Liver (tissue), 9 donors: Measurements from ENCODE around the gene MBD6. TPM values are rescaled to one million over a fixed set of nuclear protein-coding genes. Genes with fewer than 3 reads are reported as not detected.
A peak's percentile ranks its signal among the peaks of the same experiment; 100 is the strongest.

ENCODE experiments used
- DNase-seq: peaks from one replicate; pipeline ENCODE4 v3.0.0-alpha.2; 2017; ENCODE audit warnings: low spot score
- H3K27ac ChIP-seq, 2 donors: one replicate each; pipeline ENCODE4 v1.7.0; 2013; ENCODE audit warnings: inconsistent platforms in 2 of 2, low read length in 2 of 2, control low read depth in 1 of 2, low read depth in 1 of 2, mild to moderate bottlenecking in 1 of 2
- H3K27me3 ChIP-seq, 4 donors: one replicate each; pipeline versions ENCODE4 v1.6.1 to v1.7.0; 2013; ENCODE audit warnings: low read length in 3 of 4, inconsistent platforms in 1 of 4, mild to moderate bottlenecking in 1 of 4, moderate library complexity in 1 of 4; ENCODE audit not compliant: control insufficient read depth in 4 of 4, insufficient read depth in 4 of 4
- H3K36me3 ChIP-seq, 4 donors: one replicate each; pipeline versions ENCODE4 v1.6.1 to v1.7.0; 2013; ENCODE audit warnings: low read length in 3 of 4, mild to moderate bottlenecking in 3 of 4, low read depth in 1 of 4, moderate library complexity in 1 of 4; ENCODE audit not compliant: control insufficient read depth in 4 of 4, insufficient read depth in 3 of 4
- H3K4me1 ChIP-seq, 4 donors: one replicate each; pipeline versions ENCODE4 v1.6.1 to v1.7.0; 2013; ENCODE audit warnings: low read length in 3 of 4, mild to moderate bottlenecking in 3 of 4, moderate library complexity in 1 of 4; ENCODE audit not compliant: control insufficient read depth in 4 of 4, insufficient read depth in 4 of 4
- H3K4me3 ChIP-seq, 3 donors: one replicate each; pipeline versions ENCODE4 v1.6.1 to v1.7.0; 2013; ENCODE audit warnings: low read length in 3 of 3, control low read depth in 1 of 3, low read depth in 1 of 3, mild to moderate bottlenecking in 1 of 3
- H3K9ac ChIP-seq, 2 donors: one replicate each; pipeline ENCODE4 v1.7.0; 2013; ENCODE audit warnings: low read length in 2 of 2, mild to moderate bottlenecking in 2 of 2, moderate library complexity in 2 of 2, control low read depth in 1 of 2, low read depth in 1 of 2
- H3K9me3 ChIP-seq, 4 donors: one replicate each; pipeline versions ENCODE4 v1.6.1 to v1.7.0; 2013; ENCODE audit warnings: low read length in 3 of 4; ENCODE audit not compliant: control insufficient read depth in 4 of 4
- ATF3 ChIP-seq: IDR thresholded peaks from 2 replicates; pipeline ENCODE4 v1.6.1; 2016; ENCODE audit warnings: antibody characterized with exemption
- EGR1 ChIP-seq, 2 donors: IDR thresholded peaks; 2 replicates each; pipeline ENCODE4 v1.6.1; 2016 to 2018; ENCODE audit warnings: antibody characterized with exemption in 2 of 2, low read depth in 2 of 2
- FOXA1 ChIP-seq: IDR thresholded peaks from 2 replicates; pipeline ENCODE4 v1.6.1; 2016; ENCODE audit warnings: antibody characterized with exemption
- FOXA2 ChIP-seq: IDR thresholded peaks from 2 replicates; pipeline ENCODE4 v1.6.1; 2016; ENCODE audit warnings: antibody characterized with exemption
- GABPA ChIP-seq, 2 donors: IDR thresholded peaks in 1 of 2; conservative IDR thresholded peaks in 1 of 2; 2 replicates each; pipeline ENCODE4 v1.6.1; 2016; ENCODE audit warnings: antibody characterized with exemption in 2 of 2, mild to moderate bottlenecking in 1 of 2, moderate library complexity in 1 of 2
- HNF4A ChIP-seq, 2 donors: conservative IDR thresholded peaks; 2 replicates each; pipeline ENCODE4 v1.6.1; 2016; ENCODE audit warnings: antibody characterized with exemption in 2 of 2, mild to moderate bottlenecking in 2 of 2
- JUND ChIP-seq, 2 donors: IDR thresholded peaks; 2 replicates each; pipeline ENCODE4 v1.6.1; 2016; ENCODE audit warnings: antibody characterized with exemption in 2 of 2
- NR2F2 ChIP-seq: IDR thresholded peaks from 2 replicates; pipeline ENCODE4 v1.6.1; 2016; ENCODE audit warnings: antibody characterized with exemption
- RAD21 ChIP-seq, 2 donors: IDR thresholded peaks; 2 replicates each; pipeline ENCODE4 v1.6.1; 2016; ENCODE audit warnings: antibody characterized with exemption in 2 of 2, mild to moderate bottlenecking in 2 of 2
- RXRA ChIP-seq, 2 donors: IDR thresholded peaks; 2 replicates each; pipeline ENCODE4 v1.6.1; 2017 to 2018; ENCODE audit warnings: antibody characterized with exemption in 2 of 2, mild to moderate bottlenecking in 1 of 2
- SP1 ChIP-seq: IDR thresholded peaks from 2 replicates; pipeline ENCODE4 v1.6.1; 2018; ENCODE audit warnings: antibody characterized with exemption, mild to moderate bottlenecking
- TAF1 ChIP-seq: conservative IDR thresholded peaks from 2 replicates; pipeline ENCODE4 v1.6.1; 2016; ENCODE audit warnings: antibody characterized with exemption, mild to moderate bottlenecking
- WGBS: extraction: QIAGEN DNeasy Blood & Tissue Kit; methylation state at CpG from one replicate; pipeline ENCODE4 v1.1.7; 2013; 5-methylcytosine and 5-hydroxymethylcytosine counted together
- polyA plus RNA-seq, 2 donors: library from polyadenylated mRNA; stranded (reverse) in 1 of 2; unstranded in 1 of 2; fragments of 200-250 nt in 1 of 2; fragments of >200 nt in 1 of 2; fragmentation: Nextera tagmentation in 1 of 2; extraction: Ambion mirVana in 1 of 2; gene quantifications; one replicate each; pipeline versions ENCODE4 v1.2.1 to v1.2.3, GENCODE V29; 2013 to 2015
- total RNA-seq, 2 donors: library from RNA; depleted of rRNA; stranded (reverse); fragments of >200 nt; gene quantifications; one replicate each; pipeline ENCODE4 v1.2.3, GENCODE V29; 2014
- TF ChIP-seq, protein P1 (sequence below): IDR thresholded peaks from 2 replicates; pipeline ENCODE4 v1.6.1; 2016; ENCODE audit warnings: antibody characterized with exemption
- donor health status: healthy.
- donor health status: healthy.
- donor health status: healthy.
- donor health status: healthy.
- donor health status: healthy.

The MBD6 gene
- total and polyA plus RNA-seq, 4 donors = 9.9 to 20.2 (median 14.9) TPM

GRCh38 chr12:57476162-57476992 is 46.2 kb upstream of the MBD6 start:
- H3K27ac ChIP-seq = peak overlapping the region; percentile 64 to 79
- H3K4me3 ChIP-seq = peak overlapping the region in 2 of 3 donors; percentile 37 to 43
- DNase-seq = no peak
- WGBS = 25% methylated on average over 29 of the region's 29 CpGs
- peaks cover 4 to 17% (median 12%) of the 10 kb centered on the region in 4 donors for H3K4me1 ChIP-seq
- H3K9me3 ChIP-seq = no peaks in the 10 kb centered on the region
- H3K9ac ChIP-seq = no peak overlapping the region
- H3K27me3 ChIP-seq = peaks cover 0 to 6% (median 3%) of the 10 kb centered on the region in 4 donors
- TF ChIP-seq EGR1 (IDR thresholded peaks at IDR 0.05; ENCODE audit: low read depth in 2 of 2) = no peak
- H3K36me3 ChIP-seq = peaks cover 0 to 2% (median 0%) of the 10 kb centered on the region in 4 donors

DNA sequence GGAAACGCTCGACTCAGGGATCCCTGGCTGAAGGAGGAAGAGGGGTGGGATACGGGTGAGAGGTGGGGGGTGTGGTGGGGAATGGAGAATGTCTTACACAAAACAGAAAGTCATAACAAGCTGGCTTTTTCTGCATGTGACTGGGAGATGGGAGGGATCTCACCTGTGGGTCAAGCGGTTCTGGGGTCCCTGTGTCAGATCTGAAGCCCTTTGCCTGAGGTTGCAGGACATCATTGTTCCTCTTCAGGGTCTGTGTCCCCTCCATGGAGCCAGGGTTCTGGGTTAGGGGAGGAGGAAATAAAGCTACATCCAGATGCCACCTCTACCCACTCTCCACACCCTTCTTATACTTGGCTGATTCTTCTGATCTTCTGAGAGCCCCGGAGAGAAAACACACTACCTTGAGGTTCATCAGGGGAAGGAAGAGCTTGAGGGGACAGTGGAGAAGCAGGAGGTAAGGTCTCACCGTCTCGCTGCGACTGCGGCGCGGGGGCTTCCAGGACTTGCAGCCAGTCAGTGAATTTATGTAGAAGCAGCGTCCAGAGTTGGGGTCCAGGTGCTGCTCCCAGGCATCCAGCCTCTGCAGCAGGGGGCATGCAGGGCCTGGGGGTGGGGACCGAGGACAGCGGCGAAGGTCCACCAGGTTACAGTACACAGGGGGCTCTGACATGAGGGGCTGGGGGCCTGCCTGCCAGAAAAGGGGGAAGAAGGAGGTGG is 45.5 kb upstream of the MBD6 start:
- Histone ChIP-seq H3K27ac (peak overlapping the region; percentile 64 to 79), H3K9ac (no peak overlapping the region), H3K36me3 (peaks cover 0 to 2% (median 0%) of the 10 kb centered on the region in 4 donors), H3K4me1 (peaks cover 4 to 17% (median 12%) of the 10 kb centered on the region in 4 donors), H3K27me3 (peaks cover 0 to 6% (median 3%) of the 10 kb centered on the region in 4 donors), H3K9me3 (no peaks in the 10 kb centered on the region), H3K4me3 (peak overlapping the region in 2 of 3 donors; percentile 2 to 12)
- DNase-seq = no peak
- WGBS = 76% methylated on average over 15 of the region's 15 CpGs
- TF ChIP-seq FOXA1 (no peak), TAF1 (no peak), FOXA2 (no peak), HNF4A (conservative IDR thresholded peaks at IDR 0.05) (no peak), SP1 (no peak), NR2F2 (no peak), RAD21 (IDR thresholded peaks at IDR 0.05) (no peak), EGR1 (IDR thresholded peaks at IDR 0.05; ENCODE audit: low read depth in 2 of 2) (no peak), RXRA (IDR thresholded peaks at IDR 0.05) (no peak), ATF3 (no peak), JUND (IDR thresholded peaks at IDR 0.05) (no peak), GABPA (IDR thresholded peaks at IDR 0.05 in 1 of 2, conservative IDR thresholded peaks at IDR 0.05 in 1 of 2) (no peak)
- TF ChIP-seq, protein P1, sequence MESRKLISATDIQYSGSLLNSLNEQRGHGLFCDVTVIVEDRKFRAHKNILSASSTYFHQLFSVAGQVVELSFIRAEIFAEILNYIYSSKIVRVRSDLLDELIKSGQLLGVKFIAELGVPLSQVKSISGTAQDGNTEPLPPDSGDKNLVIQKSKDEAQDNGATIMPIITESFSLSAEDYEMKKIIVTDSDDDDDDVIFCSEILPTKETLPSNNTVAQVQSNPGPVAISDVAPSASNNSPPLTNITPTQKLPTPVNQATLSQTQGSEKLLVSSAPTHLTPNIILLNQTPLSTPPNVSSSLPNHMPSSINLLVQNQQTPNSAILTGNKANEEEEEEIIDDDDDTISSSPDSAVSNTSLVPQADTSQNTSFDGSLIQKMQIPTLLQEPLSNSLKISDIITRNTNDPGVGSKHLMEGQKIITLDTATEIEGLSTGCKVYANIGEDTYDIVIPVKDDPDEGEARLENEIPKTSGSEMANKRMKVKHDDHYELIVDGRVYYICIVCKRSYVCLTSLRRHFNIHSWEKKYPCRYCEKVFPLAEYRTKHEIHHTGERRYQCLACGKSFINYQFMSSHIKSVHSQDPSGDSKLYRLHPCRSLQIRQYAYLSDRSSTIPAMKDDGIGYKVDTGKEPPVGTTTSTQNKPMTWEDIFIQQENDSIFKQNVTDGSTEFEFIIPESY = no peak
